Body of pancreas (tissue), 4 donors: ENCODE measurements around the gene RGS17.

Source experiments
- POLR2A ChIP-seq, 3 donors: fragments of 450-650 bp; IDR thresholded peaks; one replicate each; pipeline ENCODE4 v1.6.1; 2016; ENCODE audit warnings: antibody characterized with exemption in 3 of 3, mild to moderate bottlenecking in 2 of 3
- TF ChIP-seq, protein P1 (sequence below), 7 experiments: fragments of 450-650 bp in 4 of 7; fragments of 200-600 bp in 3 of 7; sonication (generic) in 3 of 7; IDR thresholded peaks; one replicate each; pipeline ENCODE4 v1.5.1; 2016 to 2019; ENCODE audit warnings: antibody characterized with exemption in 7 of 7

DNA sequence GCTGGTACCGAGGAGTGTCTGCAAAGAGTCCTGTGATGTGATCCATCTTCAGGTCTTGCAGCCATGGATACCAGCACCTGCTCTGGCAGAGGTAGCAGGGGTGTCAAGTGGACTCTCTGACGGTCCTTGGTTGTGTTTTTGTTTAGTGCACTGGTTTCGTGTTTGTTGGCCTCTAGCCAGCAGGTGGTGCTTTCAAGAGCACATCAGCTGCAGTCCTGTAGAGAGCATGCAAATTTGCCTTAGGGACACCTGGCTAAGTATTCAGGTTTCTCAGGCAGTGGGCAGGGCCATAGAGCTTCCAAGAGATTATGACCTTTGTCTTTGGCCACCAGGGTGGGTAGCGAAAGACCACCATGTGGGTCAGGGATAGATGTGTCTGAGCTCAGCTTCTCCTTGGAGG, 14.5 kb upstream of the RGS17 start:
- TF ChIP-seq, protein P1, sequence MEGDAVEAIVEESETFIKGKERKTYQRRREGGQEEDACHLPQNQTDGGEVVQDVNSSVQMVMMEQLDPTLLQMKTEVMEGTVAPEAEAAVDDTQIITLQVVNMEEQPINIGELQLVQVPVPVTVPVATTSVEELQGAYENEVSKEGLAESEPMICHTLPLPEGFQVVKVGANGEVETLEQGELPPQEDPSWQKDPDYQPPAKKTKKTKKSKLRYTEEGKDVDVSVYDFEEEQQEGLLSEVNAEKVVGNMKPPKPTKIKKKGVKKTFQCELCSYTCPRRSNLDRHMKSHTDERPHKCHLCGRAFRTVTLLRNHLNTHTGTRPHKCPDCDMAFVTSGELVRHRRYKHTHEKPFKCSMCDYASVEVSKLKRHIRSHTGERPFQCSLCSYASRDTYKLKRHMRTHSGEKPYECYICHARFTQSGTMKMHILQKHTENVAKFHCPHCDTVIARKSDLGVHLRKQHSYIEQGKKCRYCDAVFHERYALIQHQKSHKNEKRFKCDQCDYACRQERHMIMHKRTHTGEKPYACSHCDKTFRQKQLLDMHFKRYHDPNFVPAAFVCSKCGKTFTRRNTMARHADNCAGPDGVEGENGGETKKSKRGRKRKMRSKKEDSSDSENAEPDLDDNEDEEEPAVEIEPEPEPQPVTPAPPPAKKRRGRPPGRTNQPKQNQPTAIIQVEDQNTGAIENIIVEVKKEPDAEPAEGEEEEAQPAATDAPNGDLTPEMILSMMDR (IDR thresholded peaks at IDR 0.05) = no peak
- TF ChIP-seq POLR2A (IDR thresholded peaks at IDR 0.05) = no peak
